PFSK-1 (cell line): Measurements from ENCODE around the gene PARVB.

ENCODE experiments used
- FOXP2 ChIP-seq: optimal IDR thresholded peaks from 2 replicates; pipeline ENCODE3; 2011; ENCODE audit warnings: borderline replicate concordance, control low read depth, inconsistent platforms; ENCODE audit not compliant: insufficient read depth; ENCODE audit errors: extremely low read length, extremely low read depth
- POLR2AphosphoS5 ChIP-seq: IDR thresholded peaks from 2 replicates; pipeline ENCODE4 v1.6.1; 2012; ENCODE audit warnings: low read depth, mild to moderate bottlenecking, control low read depth, low read length, moderate library complexity
- REST ChIP-seq, 2 experiments: IDR thresholded peaks; 2 replicates each; pipeline versions ENCODE4 v1.6.1 to v1.8.0; 2011 to 2012; ENCODE audit warnings: low read depth in 2 of 2, low read length in 2 of 2, control low read depth in 1 of 2, inconsistent platforms in 1 of 2, mild to moderate bottlenecking in 1 of 2, moderate library complexity in 1 of 2; ENCODE audit not compliant: insufficient read depth in 1 of 2
- SIN3A ChIP-seq: IDR thresholded peaks from 2 replicates; pipeline ENCODE4 v1.6.1; 2012; ENCODE audit warnings: mild to moderate bottlenecking, low read length, moderate library complexity, borderline replicate concordance; ENCODE audit not compliant: insufficient read depth
- TAF1 ChIP-seq: IDR thresholded peaks from 2 replicates; pipeline ENCODE4 v1.6.1; 2012; ENCODE audit warnings: low read length, control low read depth, borderline replicate concordance; ENCODE audit not compliant: insufficient read depth

PARVB gene

GRCh38 chr22:44080936-44081861, 57.1 kb downstream of the PARVB start:
- TF ChIP-seq TAF1 (no peak), SIN3A (no peak), FOXP2 (no peak), REST (IDR thresholded peaks at IDR 0.05; ENCODE audit: insufficient read depth in 1 of 2, low read depth in 2 of 2, low read length in 2 of 2) (no peak)

- TF ChIP-seq POLR2AphosphoS5 = no peak
- no peak for TF ChIP-seq REST (IDR thresholded peaks at IDR 0.05; ENCODE audit: insufficient read depth in 1 of 2, low read depth in 2 of 2, low read length in 2 of 2)
- no peak for TF ChIP-seq TAF1
Measured at GRCh38 chr22:44082801-44083200, 58.7 kb downstream of the PARVB start.

- TF ChIP-seq REST (IDR thresholded peaks at IDR 0.05; ENCODE audit: insufficient read depth in 1 of 2, low read depth in 2 of 2, low read length in 2 of 2) = no peak
- TF ChIP-seq TAF1 = no peak
- no peak for TF ChIP-seq FOXP2
- TF ChIP-seq SIN3A = no peak
- no peak for TF ChIP-seq POLR2AphosphoS5
Measured at GRCh38 chr22:44084044-44084772, 60.1 kb downstream of the PARVB start.

- TF ChIP-seq FOXP2 (no peak), SIN3A (no peak), POLR2AphosphoS5 (no peak), TAF1 (no peak), REST (IDR thresholded peaks at IDR 0.05; ENCODE audit: insufficient read depth in 1 of 2, low read depth in 2 of 2, low read length in 2 of 2) (no peak)
Measured at GRCh38 chr22:44085743-44086270, 61.7 kb downstream of the PARVB start.
